HepG2 (cell line): ENCODE data around the gene RPS8. TPM values are rescaled to one million over a fixed set of nuclear protein-coding genes. Genes with fewer than 3 reads are reported as not detected.

Experiments used
- CEBPG ChIP-seq: IDR thresholded peaks from 2 replicates; pipeline ENCODE4 v1.6.1; 2016
- ESRRA ChIP-seq: sonication (generic); formaldehyde crosslinking; IDR thresholded peaks from 2 replicates; pipeline ENCODE4 v1.5.1; 2020; ENCODE audit warnings: mild to moderate bottlenecking, low read depth, missing genetic modification reagents
- HOXA9 ChIP-seq: sonication (generic); formaldehyde crosslinking; IDR thresholded peaks from 2 replicates; pipeline ENCODE4 v1.8.1; 2022; ENCODE audit warnings: missing genetic modification reagents, mild to moderate bottlenecking, moderate library complexity, borderline replicate concordance
- MXI1 ChIP-seq: IDR thresholded peaks from 3 replicates; pipeline ENCODE4 v1.6.1; 2012; ENCODE audit warnings: low read depth, low read length, inconsistent platforms, borderline replicate concordance
- NFRKB ChIP-seq: fragments of 450-650 bp; IDR thresholded peaks from 2 replicates; pipeline ENCODE4 v1.6.1; 2017
- PHB2 ChIP-seq: fragments of 450-650 bp; IDR thresholded peaks from 2 replicates; pipeline ENCODE4 v1.6.1; 2018; ENCODE audit not compliant: partially characterized antibody
- POGZ ChIP-seq: sonication (generic); formaldehyde crosslinking; IDR thresholded peaks from 2 replicates; pipeline ENCODE4 v1.4.0; 2020; ENCODE audit warnings: mild to moderate bottlenecking, missing genetic modification reagents
- STAG1 ChIP-seq: sonication (generic); formaldehyde crosslinking; IDR thresholded peaks from 2 replicates; pipeline ENCODE4 v1.4.0; 2020; ENCODE audit warnings: missing genetic modification reagents
- STAT5B ChIP-seq: sonication (generic); formaldehyde crosslinking; IDR thresholded peaks from 2 replicates; pipeline ENCODE4 v1.4.0; 2020; ENCODE audit warnings: missing genetic modification reagents
- ZNF205 ChIP-seq: IDR thresholded peaks from 2 replicates; pipeline ENCODE4 v1.6.1; 2018; ENCODE audit warnings: missing biosample characterization, missing genetic modification reagents
- ZNF354B ChIP-seq: sonication (generic); formaldehyde crosslinking; IDR thresholded peaks from 2 replicates; pipeline ENCODE4 v1.8.0; 2022; ENCODE audit warnings: mild to moderate bottlenecking, missing genetic modification reagents
- ZNF569 ChIP-seq: sonication (generic); formaldehyde crosslinking; IDR thresholded peaks from 2 replicates; pipeline ENCODE4 v1.5.0; 2020; ENCODE audit warnings: mild to moderate bottlenecking, missing genetic modification reagents, moderate library complexity, borderline replicate concordance
- ZNF629 ChIP-seq: sonication (generic); formaldehyde crosslinking; conservative IDR thresholded peaks from 2 replicates; pipeline ENCODE4 v1.5.0; 2020; ENCODE audit warnings: missing genetic modification reagents
- polyA plus RNA-seq, 8 experiments: library from polyadenylated mRNA; depleted of rRNA in 3 of 8; stranded (reverse) in 7 of 8; unstranded in 1 of 8; fragments of >200 nt; fragmentation: Illumina TruSeq in 4 of 8; extraction: Trizol in 4 of 8; gene quantifications; 2 replicates each; pipeline versions ENCODE4 v1.2.1 to v1.2.3, GENCODE V29; 2011 to 2016; ENCODE audit warnings: low read depth in 4 of 8, missing spikeins in 1 of 8, mixed read lengths in 1 of 8; ENCODE audit not compliant: insufficient read depth in 1 of 8
- total RNA-seq, 5 experiments: library from RNA; depleted of rRNA; stranded (reverse); fragments of >200 nt; fragmentation: Illumina TruSeq; extraction: Trizol; gene quantifications; 2 replicates each; pipeline ENCODE4 v1.2.3, GENCODE V29; 2016; ENCODE audit warnings: low read depth in 1 of 5
- TF ChIP-seq, protein P1 (sequence below): sonication (generic); formaldehyde crosslinking; IDR thresholded peaks from 2 replicates; pipeline ENCODE4 v1.4.0; 2020; ENCODE audit warnings: missing genetic modification reagents, borderline replicate concordance

The RPS8 gene
- total and polyA plus RNA-seq, 2 of the 13 experiments (the other 11 are each of a cell fraction or from before 2014, with no cell fraction given), result 2,628 to 2,822 TPM

- TF ChIP-seq ZNF629 (CRISPR knock-in tag) (no peak), HOXA9 (CRISPR knock-in tag) (no peak), MXI1 (peak; percentile 98), STAT5B (CRISPR knock-in tag) (no peak), STAG1 (CRISPR knock-in tag) (no peak), PHB2 (no peak), POGZ (CRISPR knock-in tag) (peak; percentile 53; the same call in 1 of the 2 replicates), ZNF569 (no peak), ZNF205 (CRISPR knock-in tag) (0 out of 2 replicates have a peak, but pooled peaks have one; percentile 16), NFRKB (no peak), ESRRA (CRISPR knock-in tag) (peak; percentile 85), ZNF354B (peak; percentile 30; the same call in 1 of the 2 replicates), CEBPG (peak; percentile 56; the same call in 1 of the 2 replicates)
- TF ChIP-seq, protein P1, sequence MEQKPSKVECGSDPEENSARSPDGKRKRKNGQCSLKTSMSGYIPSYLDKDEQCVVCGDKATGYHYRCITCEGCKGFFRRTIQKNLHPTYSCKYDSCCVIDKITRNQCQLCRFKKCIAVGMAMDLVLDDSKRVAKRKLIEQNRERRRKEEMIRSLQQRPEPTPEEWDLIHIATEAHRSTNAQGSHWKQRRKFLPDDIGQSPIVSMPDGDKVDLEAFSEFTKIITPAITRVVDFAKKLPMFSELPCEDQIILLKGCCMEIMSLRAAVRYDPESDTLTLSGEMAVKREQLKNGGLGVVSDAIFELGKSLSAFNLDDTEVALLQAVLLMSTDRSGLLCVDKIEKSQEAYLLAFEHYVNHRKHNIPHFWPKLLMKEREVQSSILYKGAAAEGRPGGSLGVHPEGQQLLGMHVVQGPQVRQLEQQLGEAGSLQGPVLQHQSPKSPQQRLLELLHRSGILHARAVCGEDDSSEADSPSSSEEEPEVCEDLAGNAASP, result 0 out of 2 replicates have a peak, but pooled peaks have one; percentile 28
These were observed 32.2 kb downstream of the RPS8 start (continued) for GRCh38 chr1:44807364-44808062.
